Spleen (tissue), 7 donors: ENCODE measurements around the gene IRF6.
A peak's percentile ranks its signal among the peaks of the same experiment; 100 is the strongest.

Source experiments
- CTCF ChIP-seq, 11 experiments: fragments of 200-600 bp in 7 of 11; fragments of 450-650 bp in 4 of 11; sonication (generic) in 4 of 11; IDR thresholded peaks in 8 of 11; conservative IDR thresholded peaks in 3 of 11; 1 replicate in 7 of 11; 2 replicates in 4 of 11; pipeline versions ENCODE4 v1.4.0 to v1.8.0; 2016 to 2021; ENCODE audit warnings: antibody characterized with exemption in 11 of 11, inconsistent platforms in 4 of 11, mild to moderate bottlenecking in 1 of 11
- POLR2A ChIP-seq, 3 donors: fragments of 450-650 bp; IDR thresholded peaks; one replicate each; pipeline ENCODE4 v1.5.1; 2017; ENCODE audit warnings: antibody characterized with exemption in 3 of 3, mild to moderate bottlenecking in 1 of 3
- POLR2AphosphoS5 ChIP-seq, 3 donors: sonication (generic); formaldehyde crosslinking; IDR thresholded peaks; one replicate each; pipeline ENCODE4 v1.5.1; 2017; ENCODE audit warnings: antibody characterized with exemption in 3 of 3
- donor health status: DM: no; HTN: no; CAD: no; lungs with moderate emphysema.
- donor health status: DM: no; HTN: no; CAD: no.
- donor health status: DM: no; HTN: no; CAD: no.

DNA sequence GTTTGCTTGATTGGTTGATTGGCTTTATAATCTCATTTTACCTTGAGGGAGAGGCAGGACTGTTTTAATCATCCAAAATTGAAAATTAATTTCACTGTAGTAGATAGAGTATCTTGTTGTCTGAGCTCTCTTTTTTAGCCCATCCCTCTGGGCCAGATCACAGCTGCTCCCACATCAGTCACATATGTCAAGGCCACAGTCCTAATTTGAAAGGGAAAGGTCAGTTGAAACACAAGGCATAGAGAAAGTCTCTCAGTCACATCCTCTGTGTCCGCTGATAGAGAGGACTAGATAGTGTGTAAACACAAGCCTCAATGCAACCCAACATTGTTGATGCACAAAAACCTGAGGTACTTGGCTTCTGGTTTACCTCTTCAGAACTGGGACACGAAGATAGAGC is 28.4 kb downstream of the IRF6 start:
- TF ChIP-seq CTCF (IDR thresholded peaks at IDR 0.05 in 8 of 11, conservative IDR thresholded peaks at IDR 0.05 in 3 of 11), result no peak
- peak in 1 of 3 donors; percentile 10 for TF ChIP-seq POLR2AphosphoS5 (IDR thresholded peaks at IDR 0.05)
- no peak for TF ChIP-seq POLR2A (IDR thresholded peaks at IDR 0.05)
